Uterus (tissue), 4 donors: Measurements from ENCODE around the gene SARDH. TPM values are rescaled to one million over a fixed set of nuclear protein-coding genes. Genes with fewer than 3 reads are reported as not detected.

Experiments
- DNase-seq, 2 donors: peaks; one replicate each; pipeline ENCODE4 v3.0.0-alpha.2; 2019 to 2020
- H3K27ac ChIP-seq, 2 donors: fragments of 200-600 bp; sonication (generic); 1 replicate in 1 of 2; 2 replicates in 1 of 2; pipeline ENCODE4 v1.5.1; 2016 to 2018
- H3K27me3 ChIP-seq, 2 donors: fragments of 200-600 bp; sonication (generic); one replicate each; pipeline ENCODE4 v1.5.1; 2018 to 2019; ENCODE audit warnings: control low read depth in 1 of 2
- H3K36me3 ChIP-seq, 2 donors: fragments of 200-600 bp; sonication (generic); one replicate each; pipeline ENCODE4 v1.5.1; 2019; ENCODE audit warnings: control low read depth in 1 of 2
- H3K4me1 ChIP-seq, 2 donors: fragments of 200-600 bp; sonication (generic); one replicate each; pipeline ENCODE4 v1.5.1; 2018 to 2019; ENCODE audit warnings: control low read depth in 1 of 2
- H3K4me3 ChIP-seq, 2 donors: fragments of 200-600 bp; sonication (generic); 1 replicate in 1 of 2; 2 replicates in 1 of 2; pipeline ENCODE4 v1.5.1; 2018 to 2019; ENCODE audit warnings: mild to moderate bottlenecking in 1 of 2
- H3K9me3 ChIP-seq, 2 donors: fragments of 200-600 bp; sonication (generic); one replicate each; pipeline ENCODE4 v1.5.1; 2019; ENCODE audit warnings: control low read depth in 1 of 2
- CTCF ChIP-seq, 4 experiments: fragments of 200-600 bp in 2 of 4; fragments of 450-650 bp in 2 of 4; sonication (generic) in 2 of 4; IDR thresholded peaks; one replicate each; pipeline ENCODE4 v1.5.1; 2016 to 2019; ENCODE audit warnings: antibody characterized with exemption in 4 of 4, mild to moderate bottlenecking in 2 of 4, moderate library complexity in 1 of 4
- POLR2A ChIP-seq, 2 donors: fragments of 450-650 bp; IDR thresholded peaks; one replicate each; pipeline ENCODE4 v1.6.1; 2016; ENCODE audit warnings: antibody characterized with exemption in 2 of 2, mild to moderate bottlenecking in 1 of 2, moderate library complexity in 1 of 2
- intact Hi-C: fragments of 100-400 bp; cut with DNase I; formaldehyde crosslinking; loops from one replicate; pipeline ENCODE4 v1.15.1; 2023; ENCODE audit warnings: low total_unique reads
- total RNA-seq, 4 donors: library from RNA; depleted of rRNA in 3 of 4; stranded (reverse); fragments of >200 nt in 3 of 4; gene quantifications; one replicate each; pipeline versions ENCODE4 v1.1.0 to v1.2.4, GENCODE V29; 2014 to 2023
- donor health status: DM: yes; HTN: yes; CAD: no.

SARDH gene
- total RNA-seq, 4 donors from 2014 or later, result 2.7 to 14.1 TPM; not detected in 2

- Histone ChIP-seq H3K27me3 (no peaks in the 10 kb centered on the region), H3K4me1 (no peaks in the 10 kb centered on the region), H3K27ac (no peak within 1 kb of the TSS), H3K4me3 (no peak within 1 kb of the TSS), H3K36me3 (no peaks in the 10 kb centered on the region), H3K9me3 (no peaks in the 10 kb centered on the region)
- no peak for DNase-seq
- TF ChIP-seq POLR2A (IDR thresholded peaks at IDR 0.05), result no peak
- no peak for TF ChIP-seq CTCF (IDR thresholded peaks at IDR 0.05)
- intact Hi-C loops, result no loop called here
These were observed 102.3 kb downstream of the SARDH start, which contains the start of gene DBH for GRCh38 chr9:133635533-133636531. Gene DBH, plus strand, starts transcription at chr9:133636363. Its CDS starts 9 bp downstream, at chr9:133636372.

DNA sequence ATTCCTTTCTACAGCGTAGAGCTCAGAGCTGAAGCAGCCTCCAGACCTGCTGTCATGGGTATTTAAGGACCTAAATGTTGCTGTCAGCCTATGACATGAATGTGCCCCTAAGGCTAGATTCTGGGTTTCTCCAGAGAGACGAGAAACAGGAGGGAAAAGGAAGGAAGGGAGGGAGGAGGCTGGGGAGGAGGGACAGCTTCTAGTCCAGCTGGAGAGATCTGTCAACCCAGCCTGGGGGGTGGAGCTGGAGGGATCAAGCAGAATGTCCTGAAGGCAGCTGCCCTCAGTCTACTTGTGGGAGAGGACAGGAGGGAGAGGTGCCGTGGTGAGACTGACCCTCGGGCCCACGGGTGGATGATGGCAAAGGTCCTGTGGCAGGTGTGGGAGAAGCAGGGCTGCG lies 103.1 kb downstream of the SARDH start:
- no peak for DNase-seq
- no peaks in the 10 kb centered on the region for H3K4me1 ChIP-seq
- H3K4me3 ChIP-seq, result no peak overlapping the region
- H3K36me3 ChIP-seq, result no peaks in the 10 kb centered on the region
- H3K27ac ChIP-seq, result no peak overlapping the region
- no peak for TF ChIP-seq CTCF (IDR thresholded peaks at IDR 0.05)
- no peak for TF ChIP-seq POLR2A (IDR thresholded peaks at IDR 0.05)
- no peaks in the 10 kb centered on the region for H3K27me3 ChIP-seq
- no peaks in the 10 kb centered on the region for H3K9me3 ChIP-seq
- intact Hi-C loops, result no loop called here

- Histone ChIP-seq H3K36me3 (no peaks in the 10 kb centered on the region), H3K4me1 (no peaks in the 10 kb centered on the region), H3K4me3 (no peak overlapping the region), H3K27me3 (no peaks in the 10 kb centered on the region), H3K9me3 (no peaks in the 10 kb centered on the region), H3K27ac (no peak overlapping the region)
- DNase-seq, result no peak
- TF ChIP-seq POLR2A (IDR thresholded peaks at IDR 0.05) (no peak), CTCF (IDR thresholded peaks at IDR 0.05) (no peak)
- intact Hi-C loops, result no loop called here
These were observed 104.0 kb downstream of the SARDH start for GRCh38 chr9:133634081-133634691.

- TF ChIP-seq CTCF (IDR thresholded peaks at IDR 0.05) (no peak), POLR2A (IDR thresholded peaks at IDR 0.05) (no peak)
- intact Hi-C loops, result no loop called here
- Histone ChIP-seq H3K4me1 (no peaks in the 10 kb centered on the region), H3K27me3 (no peaks in the 10 kb centered on the region), H3K4me3 (no peak overlapping the region), H3K27ac (no peak overlapping the region), H3K36me3 (no peaks in the 10 kb centered on the region), H3K9me3 (no peaks in the 10 kb centered on the region)
- no peak for DNase-seq
These were observed 104.5 kb downstream of the SARDH start for GRCh38 chr9:133633681-133634080.
